GM20431 (cell line): Measurements from ENCODE around the gene COL27A1.
"Not testable (repeated sequence)": the region's sequence is repeated elsewhere in the genome, so short reads cannot be mapped to it uniquely, and the experiment has no call there.

Experiments used
- in situ Hi-C: fragments of 300-500 bp; cut with MseI, MboI; formaldehyde crosslinking; loops from one replicate; pipeline ENCODE4 v1.15.0; 2020; ENCODE audit warnings: low sequenced_read_pairs; ENCODE audit not compliant: unreplicated experiment

The COL27A1 gene

GRCh38 chr9:114324965-114325364, 169.6 kb downstream of the COL27A1 start:
- in situ Hi-C loops = not testable (repeated sequence)

- in situ Hi-C loops = not testable (repeated sequence)
Observed at GRCh38 chr9:114325684-114326254, 170.4 kb downstream of the COL27A1 start.

- in situ Hi-C loops = no loop called here
Observed at GRCh38 chr9:114327749-114328148, 172.4 kb downstream of the COL27A1 start.

- in situ Hi-C loops = not testable (repeated sequence)
Observed at GRCh38 chr9:114328357-114328820, 173.1 kb downstream of the COL27A1 start.

GRCh38 chr9:114328937-114329624, 173.7 kb downstream of the COL27A1 start:
- in situ Hi-C loops = not testable (repeated sequence)

GRCh38 chr9:114329625-114330022, 174.3 kb downstream of the COL27A1 start, which contains the start of gene ORM2:
Gene ORM2 (plus strand): TSS chr9:114329869. CDS start chr9:114329905, 36 bp downstream.
- in situ Hi-C loops = not testable (repeated sequence)

GRCh38 chr9:114330636-114331035, 175.3 kb downstream of the COL27A1 start:
- in situ Hi-C loops = no loop called here

- in situ Hi-C loops = not testable (repeated sequence)
Observed at GRCh38 chr9:114331229-114332195, 176.2 kb downstream of the COL27A1 start.

GRCh38 chr9:114332474-114333040, 177.2 kb downstream of the COL27A1 start:
- in situ Hi-C loops = not testable (repeated sequence)

GRCh38 chr9:114333718-114334117, 178.4 kb downstream of the COL27A1 start:
- in situ Hi-C loops = not testable (repeated sequence)

- in situ Hi-C loops = no loop called here
Observed at GRCh38 chr9:114334490-114334889, 179.2 kb downstream of the COL27A1 start.

- in situ Hi-C loops = no loop called here
Observed at GRCh38 chr9:114335745-114336144, 180.4 kb downstream of the COL27A1 start.

GRCh38 chr9:114336157-114336556, 180.8 kb downstream of the COL27A1 start:
- in situ Hi-C loops = no loop called here

GRCh38 chr9:114336699-114337395, 181.5 kb downstream of the COL27A1 start:
- in situ Hi-C loops = no loop called here

- in situ Hi-C loops = no loop called here
Observed at GRCh38 chr9:114338187-114338586, 182.8 kb downstream of the COL27A1 start.

- in situ Hi-C loops = no loop called here
Observed at GRCh38 chr9:114339130-114339908, 184.0 kb downstream of the COL27A1 start.

GRCh38 chr9:114341152-114341830, 186.0 kb downstream of the COL27A1 start:
- in situ Hi-C loops = no loop called here

- in situ Hi-C loops = no loop called here
Observed at GRCh38 chr9:114341991-114342390, 186.7 kb downstream of the COL27A1 start.
